MM.1S (cell line): Measurements from ENCODE around the gene SYNE3.

Experiments used
- DNase-seq: peaks from one replicate; pipeline ENCODE4 v3.0.0-alpha.2; 2015
- H2AFZ ChIP-seq: fragments of 300-600 bp; sonication (generic); 2 replicates; pipeline ENCODE4 v1.6.0; 2016; ENCODE audit warnings: antibody characterized with exemption, low read length
- H3F3A ChIP-seq: fragments of 300-600 bp; sonication (generic); 2 replicates; pipeline ENCODE4 v1.6.1; 2016; ENCODE audit warnings: mild to moderate bottlenecking, antibody characterized with exemption, low read length, moderate library complexity, mixed read lengths; ENCODE audit not compliant: insufficient read depth
- H3K27ac ChIP-seq: fragments of 300-600 bp; sonication (generic); 2 replicates; pipeline ENCODE4 v1.5.1; 2016; ENCODE audit warnings: mild to moderate bottlenecking, low read length
- H3K27me3 ChIP-seq: fragments of 300-600 bp; sonication (generic); replicated peaks from 2 replicates; pipeline ENCODE4 v1.6.0; 2016; ENCODE audit warnings: low read length; ENCODE audit not compliant: insufficient read depth
- H3K36me3 ChIP-seq: fragments of 300-600 bp; sonication (generic); replicated peaks from 2 replicates; pipeline ENCODE4 v1.6.1; 2016; ENCODE audit warnings: mild to moderate bottlenecking, low read length, mixed read lengths; ENCODE audit not compliant: insufficient read depth
- H3K4me1 ChIP-seq: fragments of 300-600 bp; sonication (generic); 2 replicates; pipeline ENCODE4 v1.6.1; 2016; ENCODE audit warnings: low read length, mixed read lengths
- H3K4me2 ChIP-seq: fragments of 300-600 bp; sonication (generic); 2 replicates; pipeline ENCODE4 v1.6.0; 2016; ENCODE audit warnings: low read depth, low read length
- H3K4me3 ChIP-seq: fragments of 300-600 bp; sonication (generic); 2 replicates; pipeline ENCODE4 v1.5.1; 2016; ENCODE audit warnings: low read length, mixed read lengths
- H3K79me2 ChIP-seq: fragments of 300-600 bp; sonication (generic); 2 replicates; pipeline ENCODE4 v1.6.1; 2016; ENCODE audit warnings: mixed run types, low read length, mixed read lengths
- H3K9ac ChIP-seq: fragments of 300-600 bp; sonication (generic); 2 replicates; pipeline ENCODE4 v1.6.1; 2016; ENCODE audit warnings: low read length, mixed read lengths
- H3K9me2 ChIP-seq: fragments of 300-600 bp; sonication (generic); replicated peaks from 2 replicates; pipeline ENCODE4 v1.6.1; 2016; ENCODE audit warnings: mild to moderate bottlenecking, low read length, mixed read lengths; ENCODE audit not compliant: insufficient read depth
- H3K9me3 ChIP-seq: fragments of 300-600 bp; sonication (generic); replicated peaks from 2 replicates; pipeline ENCODE4 v1.6.1; 2016; ENCODE audit warnings: mild to moderate bottlenecking, low read length, mixed read lengths; ENCODE audit not compliant: insufficient read depth
- H4K20me1 ChIP-seq: fragments of 300-600 bp; sonication (generic); 2 replicates; pipeline ENCODE4 v1.6.1; 2016; ENCODE audit warnings: mild to moderate bottlenecking, low read length, moderate library complexity, mixed read lengths; ENCODE audit not compliant: insufficient read depth
- CTCF ChIP-seq: fragments of 300-600 bp; sonication (generic); IDR thresholded peaks from 2 replicates; pipeline ENCODE4 v1.5.1; 2016; ENCODE audit warnings: antibody characterized with exemption, low read length, mixed read lengths
- EZH2 ChIP-seq: fragments of 300-600 bp; sonication (generic); optimal IDR thresholded peaks from 2 replicates; pipeline ENCODE3; 2017; ENCODE audit warnings: low read depth, mild to moderate bottlenecking, antibody characterized with exemption, low read length, mixed read lengths
- EZH2phosphoT487 ChIP-seq: fragments of 300-600 bp; sonication (generic); IDR thresholded peaks from 2 replicates; pipeline ENCODE4 v1.6.1; 2018; ENCODE audit warnings: antibody characterized with exemption, low read length

SYNE3 gene

GRCh38 chr14:95547272-95547625 is 30.8 kb upstream of the SYNE3 start:
- H3K9me3 ChIP-seq: no peaks in the 10 kb centered on the region
- H3K4me2 ChIP-seq: no peak overlapping the region
- no peak overlapping the region for H2AFZ ChIP-seq
- no peak for DNase-seq
- H3K79me2 ChIP-seq: peaks cover 8% of the 10 kb centered on the region
- no peaks in the 10 kb centered on the region for H3K36me3 ChIP-seq
- H3K4me1 ChIP-seq: no peaks in the 10 kb centered on the region
- H3K4me3 ChIP-seq: no peak overlapping the region
- no peak overlapping the region for H3K27ac ChIP-seq
- no peaks in the 10 kb centered on the region for H3K27me3 ChIP-seq
- no peaks in the 10 kb centered on the region for H3F3A ChIP-seq
- H3K9ac ChIP-seq: no peak overlapping the region
- no peaks in the 10 kb centered on the region for H3K9me2 ChIP-seq
- TF ChIP-seq EZH2 (no peak), EZH2phosphoT487 (no peak), CTCF (no peak)
- H4K20me1 ChIP-seq: no peaks in the 10 kb centered on the region

- no peak overlapping the region for H3K27ac ChIP-seq
- peaks cover 24% of the 10 kb centered on the region for H3K79me2 ChIP-seq
- H3K9ac ChIP-seq: no peak overlapping the region
- H3K36me3 ChIP-seq: no peaks in the 10 kb centered on the region
- no peaks in the 10 kb centered on the region for H3K9me3 ChIP-seq
- DNase-seq: no peak
- TF ChIP-seq EZH2phosphoT487: no peak
- no peak for TF ChIP-seq CTCF
- no peak for TF ChIP-seq EZH2
- H2AFZ ChIP-seq: no peak overlapping the region
- H3K27me3 ChIP-seq: no peaks in the 10 kb centered on the region
- no peak overlapping the region for H3K4me3 ChIP-seq
- H3F3A ChIP-seq: no peaks in the 10 kb centered on the region
- H4K20me1 ChIP-seq: no peaks in the 10 kb centered on the region
- no peaks in the 10 kb centered on the region for H3K9me2 ChIP-seq
- no peak overlapping the region for H3K4me2 ChIP-seq
- H3K4me1 ChIP-seq: no peaks in the 10 kb centered on the region
Observed at GRCh38 chr14:95545515-95546168, 29.2 kb upstream of the SYNE3 start.

- no peak for DNase-seq
- no peak overlapping the region for H3K4me3 ChIP-seq
- peaks cover 32% of the 10 kb centered on the region for H3K79me2 ChIP-seq
- H3K36me3 ChIP-seq: no peaks in the 10 kb centered on the region
- H3F3A ChIP-seq: no peaks in the 10 kb centered on the region
- H2AFZ ChIP-seq: no peak overlapping the region
- H3K4me2 ChIP-seq: no peak overlapping the region
- no peaks in the 10 kb centered on the region for H4K20me1 ChIP-seq
- no peak overlapping the region for H3K27ac ChIP-seq
- H3K27me3 ChIP-seq: no peaks in the 10 kb centered on the region
- no peaks in the 10 kb centered on the region for H3K9me3 ChIP-seq
- H3K9me2 ChIP-seq: no peaks in the 10 kb centered on the region
- H3K9ac ChIP-seq: no peak overlapping the region
- TF ChIP-seq CTCF (no peak), EZH2 (no peak), EZH2phosphoT487 (no peak)
- no peaks in the 10 kb centered on the region for H3K4me1 ChIP-seq
Observed at GRCh38 chr14:95544588-95544987, 28.1 kb upstream of the SYNE3 start.
